Hematopoietic multipotent progenitor cell treated with erythropoietin and hydrocortisone succinate and interleukin-3 and kit ligand, for 17 days (in vitro differentiated cells): ENCODE data around the gene RTTN.
"Not testable (repeated sequence)": the region's sequence is repeated elsewhere in the genome, so short reads cannot be mapped to it uniquely, and the experiment has no call there.

ENCODE experiments used
- DNase-seq: peaks from one replicate; pipeline ENCODE4 v3.0.0-alpha.2; 2015; ENCODE audit warnings: low spot score

RTTN gene

DNA sequence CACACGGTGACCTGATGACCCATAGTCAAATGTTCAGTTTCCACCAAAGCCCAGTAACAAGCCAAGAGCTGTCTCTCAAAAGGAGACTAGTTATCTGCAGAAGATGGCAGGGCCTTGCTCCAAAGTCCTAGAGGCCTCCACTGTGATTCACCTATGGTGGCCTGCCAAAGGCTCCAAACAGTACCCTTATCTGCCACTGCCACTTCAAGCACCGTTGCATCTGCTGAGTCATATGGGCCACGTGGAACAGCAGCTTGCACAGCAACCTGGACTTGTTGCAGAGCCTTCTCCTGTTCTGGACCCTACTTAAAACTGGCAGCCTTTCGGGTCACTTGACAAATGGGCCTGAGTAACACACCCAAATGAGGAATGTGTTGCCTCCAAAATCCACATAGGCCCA is 230.2 kb downstream of the RTTN start:
- DNase-seq = not testable (repeated sequence)

DNA sequence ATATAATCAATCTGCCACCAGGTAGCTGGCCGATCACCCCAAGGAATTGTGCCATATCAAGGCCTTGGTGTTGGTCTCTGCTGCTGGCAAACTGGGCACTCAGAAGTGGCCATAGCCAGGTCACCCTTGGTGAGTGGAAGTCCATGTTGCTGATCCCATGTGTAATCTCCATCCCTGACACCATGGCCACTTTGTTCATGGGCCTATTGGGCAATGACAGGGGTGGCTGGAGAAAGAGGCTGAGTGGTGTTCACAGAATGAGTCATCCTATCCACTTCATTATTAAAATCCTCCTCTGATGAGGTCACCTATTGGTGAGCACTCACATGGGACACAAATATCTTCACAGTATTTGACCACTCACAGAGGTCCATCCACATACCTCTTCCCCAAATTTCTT is 231.1 kb downstream of the RTTN start:
- DNase-seq = no peak

DNA sequence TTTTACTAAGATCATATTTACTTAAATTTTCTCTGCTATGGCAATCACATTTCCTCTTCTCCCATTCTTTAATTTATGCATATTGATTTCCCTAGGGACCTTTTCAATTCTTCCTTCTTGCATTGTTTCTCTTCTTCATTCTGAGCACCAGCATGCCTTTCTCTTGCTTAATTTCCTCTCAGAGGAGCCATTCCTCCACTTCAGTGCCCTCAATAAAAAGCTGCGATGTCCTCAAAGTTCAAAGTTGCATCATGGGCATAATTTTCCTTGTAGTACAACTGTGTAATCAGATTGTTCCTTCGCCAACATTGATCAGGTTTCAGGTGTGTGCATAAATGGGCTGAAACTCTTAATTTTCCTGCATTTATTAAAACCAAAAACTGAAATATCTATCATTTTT is 236.0 kb downstream of the RTTN start:
- no peak for DNase-seq

DNA sequence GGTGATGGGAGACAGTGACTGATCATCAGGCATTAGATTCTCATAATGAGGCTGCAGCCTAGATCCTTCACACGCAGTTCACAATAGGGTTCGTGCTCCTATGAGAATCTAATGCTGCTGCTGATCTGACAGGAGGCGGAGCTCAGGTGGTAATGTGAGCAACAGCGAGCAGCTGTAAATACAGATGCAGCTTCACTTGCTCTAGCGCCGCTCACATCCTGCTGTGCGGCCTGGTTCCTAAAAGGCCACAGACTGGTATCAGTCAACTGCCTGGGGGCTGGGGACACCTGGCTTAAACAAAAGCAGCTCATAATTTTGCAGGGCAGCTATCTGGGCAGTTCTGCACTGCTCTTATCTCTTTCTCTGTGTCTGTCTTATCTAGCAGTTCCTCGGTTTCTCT is 237.4 kb downstream of the RTTN start:
- no peak for DNase-seq

DNA sequence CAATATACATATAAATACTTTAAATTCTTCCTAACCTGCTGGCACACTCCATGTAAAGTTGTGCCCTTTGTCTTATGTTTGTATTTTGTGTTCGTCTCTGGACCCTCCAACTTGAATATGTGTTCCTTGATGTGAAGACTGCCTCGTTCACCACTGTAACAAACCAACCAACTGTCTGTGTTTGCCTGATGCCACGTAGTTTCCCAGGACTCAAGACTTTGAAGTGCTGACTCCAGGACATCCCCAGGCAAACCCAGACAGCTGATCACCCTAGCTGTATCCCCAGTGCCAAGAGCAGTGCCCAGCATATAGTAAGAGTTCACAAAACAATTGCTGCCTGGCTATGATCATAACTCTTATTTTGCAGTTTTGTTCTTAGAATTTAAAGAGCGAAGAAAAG is 242.3 kb downstream of the RTTN start:
- no peak for DNase-seq

DNA sequence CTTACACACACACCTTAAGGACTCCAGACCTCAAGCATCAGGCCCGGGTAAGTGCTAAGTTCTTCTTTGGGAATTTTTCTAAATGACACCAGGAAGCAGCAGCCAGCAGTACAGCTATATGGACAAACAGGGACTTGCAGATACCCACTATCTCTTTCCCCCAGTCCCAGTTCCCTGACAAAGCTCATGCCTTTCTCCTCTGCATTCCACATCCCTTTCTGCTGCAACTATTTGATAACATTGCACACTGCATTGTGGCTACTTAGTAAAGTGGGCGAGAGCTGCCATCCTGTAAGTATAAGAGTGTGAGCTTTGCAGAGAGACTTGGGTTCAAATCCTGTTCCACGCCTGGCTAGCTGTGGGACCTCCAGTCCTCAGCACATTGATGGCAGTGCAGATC is 243.8 kb downstream of the RTTN start:
- no peak for DNase-seq

DNA sequence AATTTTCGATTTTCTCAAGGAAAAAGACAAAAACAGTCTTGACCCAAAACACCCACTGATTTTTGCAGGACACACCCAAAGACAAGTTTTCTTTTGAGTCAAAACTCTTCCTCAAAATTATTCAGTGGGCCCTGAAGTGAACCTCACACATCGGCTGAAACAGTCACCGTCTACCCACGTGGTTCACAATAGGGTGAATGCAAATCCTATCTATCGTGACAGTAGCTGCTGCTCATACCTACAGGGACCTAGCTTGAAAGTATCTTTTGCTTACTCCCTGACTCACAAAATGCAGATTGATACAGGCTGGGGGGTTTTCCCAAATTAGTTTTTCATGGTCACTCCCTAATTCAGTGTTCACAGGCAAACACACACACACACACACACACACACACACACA is 247.1 kb downstream of the RTTN start:
- DNase-seq = no peak

DNA sequence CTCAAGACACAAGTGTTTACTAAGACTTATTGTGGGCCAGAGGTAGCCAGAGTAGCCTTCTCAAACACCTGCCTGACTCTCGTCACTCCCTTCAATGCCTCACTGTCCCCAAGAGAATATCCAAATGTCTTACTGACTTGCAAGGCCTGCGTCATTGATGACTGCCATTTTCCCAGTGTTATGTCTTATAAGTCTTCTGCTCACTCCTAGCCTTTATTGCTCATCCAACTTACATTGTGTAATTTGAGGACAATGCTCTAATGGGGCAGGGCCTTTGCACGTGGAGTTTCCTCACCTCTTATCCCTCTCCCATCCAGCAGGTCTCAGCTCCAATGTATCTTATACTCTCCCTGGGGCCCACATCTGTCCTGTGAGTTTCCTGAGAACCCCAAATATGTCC is 247.7 kb downstream of the RTTN start:
- DNase-seq = no peak

DNA sequence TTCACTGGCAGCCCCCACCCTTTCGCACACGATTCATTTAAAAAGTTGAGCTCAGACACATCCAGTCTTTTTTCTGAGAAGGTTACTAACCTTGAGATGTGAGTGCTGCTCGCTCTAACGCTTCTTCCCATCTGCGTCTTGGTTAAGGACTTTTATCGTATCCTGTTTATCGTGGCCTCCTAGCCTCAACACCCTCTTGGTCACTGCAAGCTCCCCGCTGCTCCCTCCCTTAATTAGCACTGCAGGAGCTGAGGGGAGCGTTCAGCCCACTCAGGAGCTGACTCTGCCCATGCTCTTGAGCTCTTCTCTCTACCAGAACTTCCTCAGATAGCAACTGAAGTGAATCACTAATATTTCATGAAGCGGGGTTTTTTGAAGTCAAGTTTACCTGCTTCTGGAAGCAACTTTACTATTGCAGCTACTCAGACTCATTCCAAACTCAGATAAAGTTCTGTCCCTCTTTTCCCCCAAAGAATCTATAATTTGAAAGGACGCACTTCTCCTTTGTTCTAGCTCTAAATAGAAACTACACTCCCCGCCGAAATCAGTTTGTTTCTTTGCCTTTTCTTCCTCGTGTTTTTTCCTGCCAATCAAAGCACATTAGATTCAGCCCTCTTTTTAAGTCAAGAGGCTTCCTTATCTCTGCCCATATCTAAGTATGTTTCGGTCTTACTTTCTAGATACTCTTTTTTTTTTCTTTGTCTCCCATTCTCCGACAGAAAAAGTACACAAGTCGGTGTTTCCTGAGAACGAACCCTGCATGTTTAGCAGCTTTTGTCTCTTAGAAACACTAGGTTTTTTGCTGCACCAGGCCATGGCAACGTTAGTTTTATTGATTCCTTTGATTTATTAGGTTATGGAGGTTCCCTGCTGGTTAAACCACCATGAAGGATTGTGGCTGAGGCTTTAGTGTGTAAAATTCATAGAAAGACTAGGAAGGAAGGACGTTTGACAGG is 248.5 kb downstream of the RTTN start:
- no peak for DNase-seq

DNA sequence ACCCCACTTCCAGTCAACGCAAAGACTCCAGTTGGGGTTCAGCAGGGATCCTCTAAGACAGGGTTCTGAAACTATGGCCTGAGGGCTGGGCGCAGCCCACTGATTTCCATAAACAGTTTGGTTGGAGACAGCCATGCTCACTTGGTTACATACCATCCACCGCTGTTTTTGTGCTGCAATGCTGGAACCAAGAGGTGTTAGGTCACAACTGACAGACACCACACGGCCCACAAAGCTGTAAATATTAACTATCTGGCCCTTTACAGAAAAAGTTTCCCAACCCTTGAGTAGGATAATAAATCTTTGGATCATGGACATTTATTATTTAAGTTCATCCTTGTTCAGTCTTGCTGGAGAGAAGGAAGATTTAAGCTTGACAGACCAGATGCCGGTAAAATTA is 249.4 kb downstream of the RTTN start:
- no peak for DNase-seq

DNA sequence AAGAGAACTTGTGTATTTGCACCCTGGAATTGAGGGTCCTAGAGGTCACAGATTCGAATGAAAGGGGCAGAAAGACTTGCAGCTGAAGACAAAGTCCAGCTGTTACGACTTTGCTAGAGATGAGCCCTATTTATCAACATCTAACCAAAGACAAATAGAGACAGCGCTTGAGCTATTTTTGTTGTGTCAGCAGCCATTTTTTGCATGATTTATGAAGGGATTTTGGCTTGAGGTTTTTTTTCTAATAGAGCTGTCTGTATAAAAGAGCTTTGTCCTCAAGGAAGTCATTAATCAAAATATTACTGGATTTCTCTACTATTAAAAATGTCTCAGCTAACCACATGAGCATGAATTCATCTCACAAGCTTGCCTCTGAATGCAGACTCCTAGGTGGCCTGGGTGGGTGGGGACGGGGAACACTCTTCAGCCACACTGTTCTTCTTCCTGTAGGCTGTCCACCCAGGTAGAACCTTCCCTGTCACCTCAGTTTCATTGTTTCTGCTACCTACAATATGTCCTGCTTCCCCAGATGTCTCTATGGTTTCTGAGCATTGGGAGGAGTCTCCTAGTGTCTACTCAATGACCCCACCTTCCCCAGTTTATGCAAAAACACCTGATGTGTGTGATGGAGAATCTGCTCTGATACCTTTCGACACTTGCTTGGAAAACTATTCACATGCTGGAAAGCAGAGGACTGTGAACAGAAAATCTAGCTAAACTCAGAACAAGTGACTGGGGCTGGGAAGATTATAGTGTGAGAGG is 250.6 kb downstream of the RTTN start:
- DNase-seq = no peak

DNA sequence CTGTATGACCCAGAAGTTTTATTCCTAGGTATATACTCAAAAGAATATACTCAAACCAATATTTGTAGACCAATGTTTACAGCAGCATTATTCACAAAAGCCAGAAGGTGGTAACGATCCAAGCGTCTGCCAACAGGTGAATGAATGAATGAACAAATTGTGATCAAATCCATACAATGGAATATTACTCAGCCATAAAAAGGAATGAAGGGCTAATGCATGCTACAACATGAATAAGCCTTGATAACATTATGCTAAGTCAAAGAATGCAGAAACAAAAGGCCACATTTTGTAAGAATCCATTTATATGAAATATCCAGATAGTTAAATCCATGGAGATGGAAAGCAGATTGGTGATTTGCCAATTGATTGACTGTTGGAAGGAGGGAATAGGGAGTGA is 252.3 kb downstream of the RTTN start:
- DNase-seq = no peak
